ENCODE results near the gene TLR9. TPM values are rescaled to one million over a fixed set of nuclear protein-coding genes. Genes with fewer than 3 reads are reported as not detected.

TLR9 gene
- total and polyA plus RNA-seq, 2 donors from 2014 or later, result 0.94 TPM; not detected in 1

GRCh38 chr3:52230461-52230860, 5.0 kb upstream of the TLR9 start:
- Histone ChIP-seq H3K9ac (ENCODE audit: low read length in 3 of 3) (no peak overlapping the region), H3K9me3 (ENCODE audit: control insufficient read depth in 2 of 3, insufficient read depth in 1 of 3, low read length in 3 of 3) (no peaks in the 10 kb centered on the region), H3K4me3 (ENCODE audit: low read length in 3 of 3) (no peak overlapping the region), H3K4me1 (ENCODE audit: control insufficient read depth in 2 of 3, insufficient read depth in 2 of 3, low read depth in 1 of 3, low read length in 3 of 3) (no peaks in the 10 kb centered on the region), H3K27me3 (ENCODE audit: control insufficient read depth, insufficient read depth, low read length) (no peaks in the 10 kb centered on the region), H3K27ac (ENCODE audit: low read depth in 2 of 2, low read length in 2 of 2) (no peak overlapping the region), H3K36me3 (ENCODE audit: control insufficient read depth in 2 of 3, insufficient read depth in 3 of 3, low read length in 3 of 3) (peaks cover 0 to 19% (median 14%) of the 10 kb centered on the region in 3 donors)
- no peak for TF ChIP-seq CTCF (IDR thresholded peaks at IDR 0.05; ENCODE audit: borderline replicate concordance, extremely low read depth, insufficient read depth)
- intact Hi-C loops (cut with DNase I), result no loop called here
- FAIRE-seq (no peak), DNase-seq (no peak)

DNA sequence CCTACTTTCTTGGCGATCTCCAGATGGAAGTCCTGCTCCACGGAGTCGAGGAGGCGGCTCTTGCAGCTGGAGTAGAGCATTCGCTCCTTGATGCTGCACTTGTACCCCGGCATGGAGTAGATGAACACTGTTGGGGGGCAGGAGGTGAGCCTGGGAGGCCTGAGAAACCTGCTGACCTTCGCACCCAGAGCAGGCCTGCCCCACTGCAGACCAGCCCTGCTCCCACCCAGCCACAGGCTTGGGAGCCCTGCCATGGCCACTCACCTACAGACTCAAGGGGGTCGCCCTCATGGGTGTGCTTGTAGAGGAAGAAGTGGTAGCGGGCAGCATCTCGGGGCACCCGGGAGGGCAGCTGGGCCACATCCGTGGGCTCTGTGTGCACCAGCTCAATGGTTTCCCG, 4.2 kb upstream of the TLR9 start:
- no peaks in the 10 kb centered on the region for H3K4me1 ChIP-seq (ENCODE audit: control insufficient read depth in 2 of 3, insufficient read depth in 2 of 3, low read depth in 1 of 3, low read length in 3 of 3)
- H3K36me3 ChIP-seq (ENCODE audit: control insufficient read depth in 2 of 3, insufficient read depth in 3 of 3, low read length in 3 of 3), result peaks cover 0 to 19% (median 14%) of the 10 kb centered on the region in 3 donors
- no peak overlapping the region for H3K9ac ChIP-seq (ENCODE audit: low read length in 3 of 3)
- DNase-seq (no peak), FAIRE-seq (no peak)
- H3K9me3 ChIP-seq (ENCODE audit: control insufficient read depth in 2 of 3, insufficient read depth in 1 of 3, low read length in 3 of 3), result no peaks in the 10 kb centered on the region
- no peak overlapping the region for H3K27ac ChIP-seq (ENCODE audit: low read depth in 2 of 2, low read length in 2 of 2)
- no peak for TF ChIP-seq CTCF (IDR thresholded peaks at IDR 0.05; ENCODE audit: borderline replicate concordance, extremely low read depth, insufficient read depth)
- intact Hi-C loops (cut with DNase I), result loop anchor here (10.0 kb wide), 1 partner anchor 115 kb away; no protein-coding TSS in a partner anchor
- no peak overlapping the region for H3K4me3 ChIP-seq (ENCODE audit: low read length in 3 of 3)
- H3K27me3 ChIP-seq (ENCODE audit: control insufficient read depth, insufficient read depth, low read length), result no peaks in the 10 kb centered on the region

DNA sequence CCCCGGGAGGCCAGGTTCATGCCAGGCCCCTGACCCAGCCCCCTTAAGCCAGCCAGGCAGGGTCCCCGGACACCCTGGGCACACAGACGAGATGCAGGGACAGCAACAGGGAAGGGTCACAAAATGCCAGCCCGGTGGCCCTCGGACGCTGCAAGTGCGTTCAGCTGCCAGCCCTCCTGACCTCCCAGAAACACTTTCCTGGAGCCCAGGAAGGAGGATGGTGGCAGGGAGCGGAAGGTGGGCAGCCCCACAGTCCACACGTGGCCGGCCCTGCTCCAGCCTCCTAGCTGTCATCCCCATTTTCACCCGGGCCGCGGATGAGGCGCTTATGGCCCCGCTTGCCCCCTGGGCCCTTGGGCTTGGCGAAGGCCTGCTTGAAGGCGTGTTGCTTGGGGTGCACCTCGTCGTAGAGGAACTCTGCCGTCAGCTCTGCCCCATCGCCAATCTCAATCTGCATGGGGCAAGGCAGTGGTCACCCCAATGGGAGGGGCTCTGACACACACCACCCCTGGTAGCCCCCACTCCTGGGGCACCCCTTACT, 3.4 kb upstream of the TLR9 start:
- Histone ChIP-seq H3K27me3 (ENCODE audit: control insufficient read depth, insufficient read depth, low read length) (no peaks in the 10 kb centered on the region), H3K4me1 (ENCODE audit: control insufficient read depth in 2 of 3, insufficient read depth in 2 of 3, low read depth in 1 of 3, low read length in 3 of 3) (no peaks in the 10 kb centered on the region), H3K9ac (ENCODE audit: low read length in 3 of 3) (no peak overlapping the region), H3K36me3 (ENCODE audit: control insufficient read depth in 2 of 3, insufficient read depth in 3 of 3, low read length in 3 of 3) (peaks cover 0 to 19% (median 14%) of the 10 kb centered on the region in 3 donors), H3K9me3 (ENCODE audit: control insufficient read depth in 2 of 3, insufficient read depth in 1 of 3, low read length in 3 of 3) (no peaks in the 10 kb centered on the region), H3K27ac (ENCODE audit: low read depth in 2 of 2, low read length in 2 of 2) (no peak overlapping the region), H3K4me3 (ENCODE audit: low read length in 3 of 3) (no peak overlapping the region)
- no peak for FAIRE-seq
- TF ChIP-seq CTCF (IDR thresholded peaks at IDR 0.05; ENCODE audit: borderline replicate concordance, extremely low read depth, insufficient read depth), result no peak
- intact Hi-C loops (cut with DNase I), result loop anchor here (10.0 kb wide), 1 partner anchor 116 kb away; no protein-coding TSS in a partner anchor
- DNase-seq, result no peak

Data from kidney (tissue), 14 donors.